Nephron (organoid): Measurements from ENCODE around the gene TMEM179.

Source experiments
- H3K27ac Mint-ChIP-seq, 3 experiments: 2 replicates each; pipeline ENCODE4 v1.8.0; 2020; ENCODE audit warnings: mixed read lengths in 3 of 3, mild to moderate bottlenecking in 2 of 3, moderate library complexity in 1 of 3
- H3K27me3 Mint-ChIP-seq: 2 replicates; pipeline ENCODE4 v1.8.0; 2021; ENCODE audit warnings: low read depth, mild to moderate bottlenecking, moderate library complexity, mixed read lengths
- H3K36me3 Mint-ChIP-seq: 2 replicates; pipeline ENCODE4 v1.8.0; 2020; ENCODE audit warnings: low read depth, mixed read lengths
- H3K4me1 Mint-ChIP-seq: 2 replicates; pipeline ENCODE4 v1.8.0; 2020; ENCODE audit warnings: mixed read lengths
- H3K4me3 Mint-ChIP-seq, 3 experiments: 2 replicates each; pipeline ENCODE4 v1.8.0; 2020; ENCODE audit warnings: mild to moderate bottlenecking in 3 of 3, mixed read lengths in 3 of 3, moderate library complexity in 2 of 3
- H3K9me3 Mint-ChIP-seq: 2 replicates; pipeline ENCODE4 v1.8.0; 2020; ENCODE audit warnings: mixed read lengths
- CTCF ChIP-seq, 3 experiments: fragments of 200-600 bp; sonication (generic); IDR thresholded peaks; one replicate each; pipeline ENCODE4 v1.5.0; 2021; ENCODE audit warnings: antibody characterized with exemption in 3 of 3; ENCODE audit not compliant: unreplicated experiment in 3 of 3

The TMEM179 gene

GRCh38 chr14:104558231-104559027 lies 46.1 kb downstream of the TMEM179 start:
- Mint-ChIP-seq H3K27me3 (peaks cover 23% of the 10 kb centered on the region), H3K36me3 (no peaks in the 10 kb centered on the region), H3K4me1 (peaks cover 26% of the 10 kb centered on the region), H3K9me3 (no peaks in the 10 kb centered on the region), H3K27ac (no peak overlapping the region), H3K4me3 (no peak overlapping the region)
- no peak for TF ChIP-seq CTCF (IDR thresholded peaks at IDR 0.05; ENCODE audit: unreplicated experiment in 3 of 3)

GRCh38 chr14:104557766-104558165 lies 46.8 kb downstream of the TMEM179 start:
- H3K4me1 Mint-ChIP-seq: peaks cover 28% of the 10 kb centered on the region
- TF ChIP-seq CTCF (IDR thresholded peaks at IDR 0.05; ENCODE audit: unreplicated experiment in 3 of 3): no peak
- no peak overlapping the region for H3K27ac Mint-ChIP-seq
- no peak overlapping the region for H3K4me3 Mint-ChIP-seq
- H3K27me3 Mint-ChIP-seq: peaks cover 28% of the 10 kb centered on the region
- H3K9me3 Mint-ChIP-seq: no peaks in the 10 kb centered on the region
- H3K36me3 Mint-ChIP-seq: no peaks in the 10 kb centered on the region

GRCh38 chr14:104557086-104557485 lies 47.5 kb downstream of the TMEM179 start:
- H3K9me3 Mint-ChIP-seq: no peaks in the 10 kb centered on the region
- H3K27ac Mint-ChIP-seq: no peak overlapping the region
- H3K4me3 Mint-ChIP-seq: no peak overlapping the region
- peaks cover 27% of the 10 kb centered on the region for H3K4me1 Mint-ChIP-seq
- no peaks in the 10 kb centered on the region for H3K36me3 Mint-ChIP-seq
- no peak for TF ChIP-seq CTCF (IDR thresholded peaks at IDR 0.05; ENCODE audit: unreplicated experiment in 3 of 3)
- peaks cover 28% of the 10 kb centered on the region for H3K27me3 Mint-ChIP-seq

- Mint-ChIP-seq H3K9me3 (no peaks in the 10 kb centered on the region), H3K36me3 (no peaks in the 10 kb centered on the region), H3K4me3 (no peak overlapping the region), H3K4me1 (peaks cover 21% of the 10 kb centered on the region), H3K27me3 (peaks cover 28% of the 10 kb centered on the region), H3K27ac (no peak overlapping the region)
- no peak for TF ChIP-seq CTCF (IDR thresholded peaks at IDR 0.05; ENCODE audit: unreplicated experiment in 3 of 3)
Measured at GRCh38 chr14:104556256-104557021, 48.1 kb downstream of the TMEM179 start.

- Mint-ChIP-seq H3K4me3 (no peak overlapping the region), H3K9me3 (no peaks in the 10 kb centered on the region), H3K36me3 (no peaks in the 10 kb centered on the region), H3K4me1 (peaks cover 19% of the 10 kb centered on the region), H3K27ac (peak overlapping the region in 2 of 3 experiments; percentile 31 to 71), H3K27me3 (peaks cover 32% of the 10 kb centered on the region)
- TF ChIP-seq CTCF (IDR thresholded peaks at IDR 0.05; ENCODE audit: unreplicated experiment in 3 of 3): no peak
Measured at GRCh38 chr14:104555430-104556255, 48.9 kb downstream of the TMEM179 start.
